ENCODE results near the gene BMP8A.
"Not testable (repeated sequence)": the region's sequence is repeated elsewhere in the genome, so short reads cannot be mapped to it uniquely, and the experiment has no call there.

BMP8A gene

DNA sequence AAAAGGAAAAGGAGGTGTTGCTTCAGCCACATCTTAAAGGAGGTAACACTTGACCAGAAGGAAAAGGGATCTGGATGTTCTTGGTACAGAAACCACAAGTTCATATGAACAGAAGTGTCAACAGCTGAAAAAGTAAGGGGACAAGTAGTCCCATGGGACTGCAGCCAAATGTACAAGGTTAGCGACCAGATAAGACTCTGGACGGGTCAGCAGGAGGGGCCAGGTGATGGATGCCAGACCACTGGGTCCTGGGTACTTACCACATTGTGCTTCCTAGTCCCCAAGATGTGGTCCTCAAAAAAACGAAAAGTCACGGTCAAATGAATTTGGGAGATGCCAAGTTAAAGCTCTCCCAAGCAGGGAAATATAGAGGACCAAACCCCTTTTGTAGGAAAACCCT is 16.6 kb upstream of the BMP8A start:
- H3K4me3 ChIP-seq (ENCODE audit: low read length) = no peak overlapping the region
- no peaks in the 10 kb centered on the region for H3K79me2 ChIP-seq (ENCODE audit: low read length)
- no peak overlapping the region for H3K9ac ChIP-seq (ENCODE audit: low read length)
- H3K9me2 ChIP-seq (replicated peaks; ENCODE audit: insufficient read depth, low read length) = no peaks in the 10 kb centered on the region
- DNase-seq = no peak
- H3K27me3 ChIP-seq (replicated peaks; ENCODE audit: insufficient read depth, low read length) = no peaks in the 10 kb centered on the region
- no peaks in the 10 kb centered on the region for H3F3A ChIP-seq (ENCODE audit: insufficient read depth, low read length)
- no peak for TF ChIP-seq EZH2phosphoT487 (IDR thresholded peaks at IDR 0.05; ENCODE audit: low read length)
- no peak for TF ChIP-seq EZH2 (optimal IDR thresholded peaks at IDR 0.05; ENCODE audit: low read depth, low read length)
- TF ChIP-seq, protein P1, sequence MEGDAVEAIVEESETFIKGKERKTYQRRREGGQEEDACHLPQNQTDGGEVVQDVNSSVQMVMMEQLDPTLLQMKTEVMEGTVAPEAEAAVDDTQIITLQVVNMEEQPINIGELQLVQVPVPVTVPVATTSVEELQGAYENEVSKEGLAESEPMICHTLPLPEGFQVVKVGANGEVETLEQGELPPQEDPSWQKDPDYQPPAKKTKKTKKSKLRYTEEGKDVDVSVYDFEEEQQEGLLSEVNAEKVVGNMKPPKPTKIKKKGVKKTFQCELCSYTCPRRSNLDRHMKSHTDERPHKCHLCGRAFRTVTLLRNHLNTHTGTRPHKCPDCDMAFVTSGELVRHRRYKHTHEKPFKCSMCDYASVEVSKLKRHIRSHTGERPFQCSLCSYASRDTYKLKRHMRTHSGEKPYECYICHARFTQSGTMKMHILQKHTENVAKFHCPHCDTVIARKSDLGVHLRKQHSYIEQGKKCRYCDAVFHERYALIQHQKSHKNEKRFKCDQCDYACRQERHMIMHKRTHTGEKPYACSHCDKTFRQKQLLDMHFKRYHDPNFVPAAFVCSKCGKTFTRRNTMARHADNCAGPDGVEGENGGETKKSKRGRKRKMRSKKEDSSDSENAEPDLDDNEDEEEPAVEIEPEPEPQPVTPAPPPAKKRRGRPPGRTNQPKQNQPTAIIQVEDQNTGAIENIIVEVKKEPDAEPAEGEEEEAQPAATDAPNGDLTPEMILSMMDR (IDR thresholded peaks at IDR 0.05; ENCODE audit: low read length) = no peak
- no peak overlapping the region for H3K27ac ChIP-seq (ENCODE audit: low read length)
- H3K9me3 ChIP-seq (replicated peaks; ENCODE audit: insufficient read depth, low read length) = no peaks in the 10 kb centered on the region
- H3K4me2 ChIP-seq (ENCODE audit: low read depth, low read length) = no peak overlapping the region
- no peaks in the 10 kb centered on the region for H4K20me1 ChIP-seq (ENCODE audit: insufficient read depth, low read length)
- peaks cover 9% of the 10 kb centered on the region; the same call in 1 of the 2 replicates for H3K36me3 ChIP-seq (replicated peaks; ENCODE audit: insufficient read depth, low read length)
- 0 out of 2 replicates have a peak, but pooled peaks cover 5% of the 10 kb centered on the region for H3K4me1 ChIP-seq (ENCODE audit: low read length)
- no peak overlapping the region for H2AFZ ChIP-seq (ENCODE audit: low read length)

DNA sequence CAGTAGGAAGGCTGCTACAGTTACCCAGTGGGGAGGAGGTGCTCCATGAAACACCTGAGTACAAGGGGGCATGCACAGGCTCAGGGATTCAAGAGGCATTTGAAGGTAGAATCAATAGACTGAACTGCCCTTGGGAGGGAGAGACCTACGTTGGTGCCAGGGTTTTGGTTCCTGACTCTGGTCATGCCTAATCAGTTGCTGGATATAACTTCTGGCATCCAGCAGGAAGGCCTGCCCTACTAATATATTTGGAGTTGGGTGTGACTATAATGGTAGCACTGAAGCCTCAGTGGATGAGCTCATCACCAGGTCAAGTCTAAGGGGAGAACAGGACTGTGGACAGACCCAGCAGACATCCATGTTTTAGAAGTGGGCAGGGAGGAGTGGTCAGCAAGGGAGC is 15.9 kb upstream of the BMP8A start:
- H3K27ac ChIP-seq (ENCODE audit: low read length); H3K9me2 ChIP-seq (replicated peaks; ENCODE audit: insufficient read depth, low read length); H3K36me3 ChIP-seq (replicated peaks; ENCODE audit: insufficient read depth, low read length); H3K79me2 ChIP-seq (ENCODE audit: low read length); H3F3A ChIP-seq (ENCODE audit: insufficient read depth, low read length); H3K9me3 ChIP-seq (replicated peaks; ENCODE audit: insufficient read depth, low read length); H3K4me2 ChIP-seq (ENCODE audit: low read depth, low read length); H3K4me1 ChIP-seq (ENCODE audit: low read length); H3K9ac ChIP-seq (ENCODE audit: low read length); H2AFZ ChIP-seq (ENCODE audit: low read length); H3K27me3 ChIP-seq (replicated peaks; ENCODE audit: insufficient read depth, low read length); DNase-seq; H3K4me3 ChIP-seq (ENCODE audit: low read length); H4K20me1 ChIP-seq (ENCODE audit: insufficient read depth, low read length): not testable (repeated sequence)

DNA sequence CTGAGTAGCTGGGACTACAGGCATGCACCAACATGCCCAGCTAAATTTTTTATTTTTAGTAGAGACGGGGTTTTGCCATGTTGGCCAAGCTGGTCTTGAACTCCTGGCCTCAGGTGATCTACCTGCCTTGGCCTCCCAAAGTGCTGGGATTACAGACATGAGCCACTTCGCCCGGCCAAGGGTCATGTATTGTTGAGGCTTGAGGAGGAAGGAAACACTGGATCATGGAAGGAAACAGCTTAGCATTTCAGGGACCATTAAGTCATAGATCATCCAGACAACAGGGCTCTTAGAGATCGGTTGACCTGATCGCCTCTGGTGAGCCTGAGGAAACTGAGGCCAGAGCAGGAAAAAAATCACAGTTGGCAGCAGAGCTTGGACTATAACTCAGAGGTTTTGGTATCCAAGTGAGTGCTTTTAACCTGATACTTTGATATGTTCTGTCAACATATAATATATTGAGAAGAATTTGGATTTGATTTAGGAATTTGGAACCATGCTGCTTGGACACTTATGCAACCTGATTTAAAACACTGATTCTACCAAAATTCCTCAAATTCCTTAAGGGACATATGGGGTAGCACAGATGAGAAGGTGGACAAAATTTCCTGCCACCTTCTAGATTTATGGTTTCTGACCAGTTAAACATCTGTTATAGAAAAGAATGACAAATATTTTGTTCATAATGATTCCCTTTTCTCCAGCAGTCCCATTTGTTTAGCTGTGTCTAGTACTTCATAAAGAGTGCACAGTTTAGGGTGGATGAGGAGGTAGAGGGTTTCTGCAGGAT is 13.1 kb upstream of the BMP8A start:
- no peaks in the 10 kb centered on the region for H4K20me1 ChIP-seq (ENCODE audit: insufficient read depth, low read length)
- H2AFZ ChIP-seq (ENCODE audit: low read length) = no peak overlapping the region
- TF ChIP-seq, protein P1 (IDR thresholded peaks at IDR 0.05; ENCODE audit: low read length) = no peak
- TF ChIP-seq EZH2phosphoT487 (IDR thresholded peaks at IDR 0.05; ENCODE audit: low read length) (no peak), EZH2 (optimal IDR thresholded peaks at IDR 0.05; ENCODE audit: low read depth, low read length) (no peak)
- peaks cover 14% of the 10 kb centered on the region for H3K36me3 ChIP-seq (replicated peaks; ENCODE audit: insufficient read depth, low read length)
- H3K4me2 ChIP-seq (ENCODE audit: low read depth, low read length) = no peak overlapping the region
- H3K27ac ChIP-seq (ENCODE audit: low read length) = no peak overlapping the region
- peaks cover 5% of the 10 kb centered on the region; the same call in 1 of the 2 replicates for H3K4me1 ChIP-seq (ENCODE audit: low read length)
- H3K27me3 ChIP-seq (replicated peaks; ENCODE audit: insufficient read depth, low read length) = no peaks in the 10 kb centered on the region
- no peak for DNase-seq
- no peaks in the 10 kb centered on the region for H3K9me2 ChIP-seq (replicated peaks; ENCODE audit: insufficient read depth, low read length)
- no peaks in the 10 kb centered on the region for H3K79me2 ChIP-seq (ENCODE audit: low read length)
- H3K4me3 ChIP-seq (ENCODE audit: low read length) = no peak overlapping the region
- H3K9me3 ChIP-seq (replicated peaks; ENCODE audit: insufficient read depth, low read length) = no peaks in the 10 kb centered on the region
- no peak overlapping the region for H3K9ac ChIP-seq (ENCODE audit: low read length)
- H3F3A ChIP-seq (ENCODE audit: insufficient read depth, low read length) = no peaks in the 10 kb centered on the region

DNA sequence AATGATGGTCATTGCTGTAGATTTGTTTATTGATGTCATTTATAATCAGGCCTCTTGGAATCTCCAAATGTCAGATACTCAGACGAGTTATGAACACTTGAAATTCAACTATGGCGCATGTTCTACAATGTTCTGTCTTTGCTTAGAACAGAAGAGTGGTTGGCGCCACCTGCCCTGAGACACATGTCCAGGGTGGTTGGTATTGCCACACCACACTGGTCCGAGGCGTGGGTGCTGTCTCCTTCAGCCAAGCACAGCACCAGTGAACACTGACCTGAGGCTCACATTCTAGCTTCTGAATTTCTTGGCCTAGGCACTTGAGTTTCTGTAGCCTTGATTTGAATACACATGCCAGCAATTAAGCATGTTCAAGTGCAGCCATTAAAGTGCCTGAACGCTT is 10.1 kb upstream of the BMP8A start:
- no peaks in the 10 kb centered on the region for H4K20me1 ChIP-seq (ENCODE audit: insufficient read depth, low read length)

More for the DNA sequence above, 10.1 kb upstream of the BMP8A start:
- H3K4me3 ChIP-seq (ENCODE audit: low read length) = no peak overlapping the region
- H3K79me2 ChIP-seq (ENCODE audit: low read length) = no peaks in the 10 kb centered on the region
- H3F3A ChIP-seq (ENCODE audit: insufficient read depth, low read length) = no peaks in the 10 kb centered on the region
- H3K27me3 ChIP-seq (replicated peaks; ENCODE audit: insufficient read depth, low read length) = no peaks in the 10 kb centered on the region
- no peak overlapping the region for H2AFZ ChIP-seq (ENCODE audit: low read length)
- no peak overlapping the region for H3K27ac ChIP-seq (ENCODE audit: low read length)
- no peaks in the 10 kb centered on the region for H3K9me3 ChIP-seq (replicated peaks; ENCODE audit: insufficient read depth, low read length)
- H3K9ac ChIP-seq (ENCODE audit: low read length) = no peak overlapping the region
- TF ChIP-seq EZH2 (optimal IDR thresholded peaks at IDR 0.05; ENCODE audit: low read depth, low read length) = no peak
- TF ChIP-seq, protein P1 (IDR thresholded peaks at IDR 0.05; ENCODE audit: low read length) = no peak
- no peak for TF ChIP-seq EZH2phosphoT487 (IDR thresholded peaks at IDR 0.05; ENCODE audit: low read length)
- H3K36me3 ChIP-seq (replicated peaks; ENCODE audit: insufficient read depth, low read length) = peaks cover 14% of the 10 kb centered on the region
- peaks cover 5% of the 10 kb centered on the region; the same call in 1 of the 2 replicates for H3K4me1 ChIP-seq (ENCODE audit: low read length)
- no peaks in the 10 kb centered on the region for H3K9me2 ChIP-seq (replicated peaks; ENCODE audit: insufficient read depth, low read length)
- H3K4me2 ChIP-seq (ENCODE audit: low read depth, low read length) = no peak overlapping the region
- DNase-seq = no peak
